SJSA1 (cell line): ENCODE data around the gene PARD3B. TPM values are rescaled to one million over a fixed set of nuclear protein-coding genes. Genes with fewer than 3 reads are reported as not detected.

Experiments used
- DNase-seq, 2 experiments: peaks; one replicate each; pipeline ENCODE4 v3.0.0-alpha.2; 2015 to 2020; ENCODE audit warnings: low spot score in 2 of 2, low read depth in 1 of 2
- H3K27ac ChIP-seq: fragments of 250-450 bp; sonication (Bioruptor Pico); 2 replicates; pipeline ENCODE4 v1.5.1; 2020; ENCODE audit warnings: mild to moderate bottlenecking, moderate library complexity
- H3K27me3 ChIP-seq: fragments of 250-450 bp; sonication (Bioruptor Pico); replicated peaks from 2 replicates; pipeline ENCODE4 v1.5.1; 2020; ENCODE audit warnings: mild to moderate bottlenecking, moderate library complexity
- H3K36me3 ChIP-seq: fragments of 250-450 bp; sonication (Bioruptor Pico); 2 replicates; pipeline ENCODE4 v1.5.1; 2020; ENCODE audit warnings: mild to moderate bottlenecking
- H3K4me1 ChIP-seq: fragments of 250-450 bp; sonication (Bioruptor Pico); replicated peaks from 2 replicates; pipeline ENCODE4 v1.6.1; 2021; ENCODE audit warnings: mild to moderate bottlenecking
- H3K4me3 ChIP-seq: fragments of 250-450 bp; sonication (Bioruptor Pico); 2 replicates; pipeline ENCODE4 v1.5.1; 2020; ENCODE audit warnings: mild to moderate bottlenecking
- H3K9me3 ChIP-seq: fragments of 250-450 bp; sonication (Bioruptor Pico); replicated peaks from 2 replicates; pipeline ENCODE4 v1.5.1; 2020; ENCODE audit warnings: mild to moderate bottlenecking
- total RNA-seq: library from RNA; depleted of rRNA; stranded (reverse); fragments of >200 nt; shearing (Covaris generic); gene quantifications from 2 replicates; pipeline ENCODE4 v1.2.3, GENCODE V29; 2014

Gene PARD3B
- total RNA-seq, 1 experiment from 2014 or later: 10.6 TPM

DNA sequence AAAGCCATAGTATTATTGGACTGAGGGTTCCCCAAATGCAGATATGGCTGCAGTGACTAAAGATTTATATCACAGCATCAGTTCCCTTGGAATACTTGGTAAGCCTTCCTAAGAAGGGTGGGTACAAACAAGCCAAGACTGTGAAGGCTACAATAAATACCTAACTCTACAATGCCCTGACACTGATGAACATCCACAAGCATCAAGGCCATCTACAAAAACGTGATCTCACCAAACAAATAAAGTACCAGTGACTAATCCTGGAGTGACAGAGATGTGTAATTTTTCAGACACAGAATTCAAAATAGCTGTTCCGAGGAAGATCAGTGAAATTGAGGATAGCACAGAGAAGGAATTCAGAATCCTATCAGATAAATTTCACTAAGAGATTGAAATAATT is 254.5 kb downstream of the PARD3B start:
- Histone ChIP-seq H3K36me3 (no peaks in the 10 kb centered on the region), H3K4me1 (peaks cover 15% of the 10 kb centered on the region), H3K27me3 (no peaks in the 10 kb centered on the region), H3K27ac (no peak overlapping the region), H3K4me3 (no peak overlapping the region), H3K9me3 (no peaks in the 10 kb centered on the region)
- DNase-seq: no peak

DNA sequence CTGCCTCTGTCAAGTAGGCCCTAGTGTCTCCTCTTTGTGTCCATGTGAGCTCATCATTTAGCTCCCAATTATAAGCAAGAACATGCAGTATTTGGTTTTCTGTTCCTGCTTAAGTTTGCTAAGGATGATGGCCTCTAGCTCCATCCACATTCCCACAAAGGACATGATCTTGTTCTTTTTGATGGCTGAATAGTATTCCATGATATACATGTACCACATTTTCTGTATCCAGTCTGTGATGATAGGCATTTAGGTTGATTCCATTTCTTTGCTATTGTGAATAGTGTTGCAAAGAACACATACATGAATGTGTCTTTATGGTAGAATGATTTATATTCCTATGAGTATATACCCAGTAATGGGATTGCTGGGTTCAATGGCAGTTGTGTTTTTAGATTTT is 263.2 kb downstream of the PARD3B start:
- DNase-seq: no peak
- H3K4me3 ChIP-seq: no peak overlapping the region
- no peaks in the 10 kb centered on the region for H3K27me3 ChIP-seq
- H3K36me3 ChIP-seq: no peaks in the 10 kb centered on the region
- 0 out of 2 replicates have a peak, but pooled peaks cover 3% of the 10 kb centered on the region for H3K9me3 ChIP-seq
- H3K4me1 ChIP-seq: 0 out of 2 replicates have a peak, but pooled peaks cover 6% of the 10 kb centered on the region
- no peak overlapping the region for H3K27ac ChIP-seq

DNA sequence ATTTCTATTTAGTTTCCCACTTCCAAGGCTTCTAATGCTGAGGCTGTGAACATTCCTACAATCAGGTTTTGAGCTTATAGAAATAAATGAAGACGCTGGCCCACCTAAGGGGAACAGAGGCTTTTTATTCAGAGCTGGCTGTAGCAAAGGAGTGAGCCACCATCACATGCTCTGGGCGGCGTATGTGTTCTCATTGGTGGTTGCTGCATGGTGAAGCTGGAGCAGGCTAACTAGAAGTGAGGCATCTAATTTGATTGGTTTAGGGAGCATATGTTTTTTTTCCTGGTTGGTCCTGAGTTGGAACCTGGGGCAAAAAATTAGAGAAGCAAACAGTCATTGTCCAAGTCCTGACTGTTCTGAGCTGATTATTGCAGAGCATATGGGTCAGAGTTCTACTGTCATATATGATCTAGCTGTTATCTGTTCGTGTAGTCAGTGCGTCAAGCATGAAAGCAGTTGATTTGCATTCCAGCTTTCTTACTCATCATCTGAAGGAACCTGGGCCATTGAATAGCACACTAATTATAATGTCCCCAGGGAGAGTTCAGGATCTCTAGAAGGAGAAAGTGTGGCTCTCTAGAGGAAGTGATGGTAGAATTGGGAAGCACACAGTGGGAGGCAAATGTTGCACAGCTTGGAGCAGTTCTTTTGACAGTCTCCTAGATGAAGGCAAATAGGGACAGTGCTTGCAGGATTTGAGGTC is 279.6 kb downstream of the PARD3B start:
- no peak overlapping the region for H3K4me3 ChIP-seq
- peak; percentile 45 to 61 for DNase-seq
- peaks cover 15% of the 10 kb centered on the region for H3K4me1 ChIP-seq
- H3K36me3 ChIP-seq: no peaks in the 10 kb centered on the region
- H3K27ac ChIP-seq: 0 out of 2 replicates have a peak overlapping the region, but pooled peaks have one; percentile 17
- H3K9me3 ChIP-seq: no peaks in the 10 kb centered on the region; the same call in 1 of the 2 replicates
- H3K27me3 ChIP-seq: no peaks in the 10 kb centered on the region

DNA sequence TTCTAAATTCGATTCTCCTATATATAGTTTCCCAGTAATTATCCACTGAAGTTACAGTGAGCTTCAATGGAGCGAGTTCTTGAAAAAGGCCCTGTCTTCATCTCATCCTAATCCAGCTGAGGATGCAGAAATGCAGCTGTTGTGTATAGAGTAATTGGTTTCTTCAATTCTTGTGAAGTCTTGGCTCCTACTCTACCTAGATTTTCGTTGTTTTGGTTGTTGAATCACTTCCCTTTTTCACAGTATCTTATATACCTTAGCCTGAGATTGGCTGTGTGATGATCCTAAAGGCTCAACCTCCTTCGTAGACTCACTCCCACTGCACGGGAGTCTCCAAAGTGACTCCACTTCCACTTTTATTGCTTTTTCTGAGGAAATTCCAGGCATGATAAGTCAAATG is 280.4 kb downstream of the PARD3B start:
- Histone ChIP-seq H3K4me1 (peaks cover 15% of the 10 kb centered on the region), H3K36me3 (no peaks in the 10 kb centered on the region), H3K27me3 (no peaks in the 10 kb centered on the region), H3K4me3 (no peak overlapping the region), H3K9me3 (no peaks in the 10 kb centered on the region; the same call in 1 of the 2 replicates), H3K27ac (no peak overlapping the region)
- DNase-seq: no peak

DNA sequence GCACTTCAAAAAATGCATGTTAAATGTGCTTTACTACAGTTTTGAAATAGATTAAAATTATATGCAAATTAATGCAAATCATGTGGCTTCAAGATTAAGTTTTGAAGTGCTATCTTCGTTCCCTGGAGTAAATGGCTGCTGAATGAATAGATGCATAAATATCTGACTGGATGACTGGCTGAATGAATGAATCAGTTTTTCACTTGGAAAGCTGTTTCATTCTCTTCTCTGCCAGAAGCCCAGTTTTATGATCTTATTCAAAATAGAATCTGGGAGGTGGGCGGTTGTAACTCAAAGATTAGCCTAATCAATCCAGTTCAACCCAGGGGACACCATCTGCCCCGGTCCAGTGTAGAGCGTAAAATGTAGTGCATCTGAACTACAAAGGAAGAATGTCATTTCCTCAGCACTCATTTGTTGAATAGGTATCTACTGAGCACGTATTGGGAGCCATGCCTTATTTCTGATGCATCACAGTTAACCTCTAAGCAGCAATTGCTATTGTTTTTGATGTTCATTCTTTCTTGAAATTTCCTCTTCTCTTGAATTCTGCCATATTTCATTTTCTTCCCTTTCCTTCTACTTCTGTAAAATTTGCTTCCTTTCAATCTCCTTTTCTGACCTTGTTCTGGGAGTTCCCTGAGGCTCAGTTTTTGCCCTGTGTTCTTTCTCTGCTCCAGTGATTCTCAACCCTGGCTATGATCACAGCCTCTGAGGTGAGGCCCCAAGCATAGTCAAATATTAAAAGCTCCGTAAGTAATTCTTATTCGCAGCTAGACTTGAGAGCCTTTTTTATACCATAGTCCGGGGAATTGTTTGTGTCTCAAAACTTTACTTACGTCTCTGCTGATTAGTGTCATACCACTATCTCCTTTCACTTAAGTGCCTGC is 282.7 kb downstream of the PARD3B start:
- no peaks in the 10 kb centered on the region for H3K36me3 ChIP-seq
- H3K4me1 ChIP-seq: peaks cover 15% of the 10 kb centered on the region
- no peak overlapping the region for H3K27ac ChIP-seq
- no peak for DNase-seq
- H3K27me3 ChIP-seq: no peaks in the 10 kb centered on the region
- no peaks in the 10 kb centered on the region; the same call in 1 of the 2 replicates for H3K9me3 ChIP-seq
- no peak overlapping the region for H3K4me3 ChIP-seq

DNA sequence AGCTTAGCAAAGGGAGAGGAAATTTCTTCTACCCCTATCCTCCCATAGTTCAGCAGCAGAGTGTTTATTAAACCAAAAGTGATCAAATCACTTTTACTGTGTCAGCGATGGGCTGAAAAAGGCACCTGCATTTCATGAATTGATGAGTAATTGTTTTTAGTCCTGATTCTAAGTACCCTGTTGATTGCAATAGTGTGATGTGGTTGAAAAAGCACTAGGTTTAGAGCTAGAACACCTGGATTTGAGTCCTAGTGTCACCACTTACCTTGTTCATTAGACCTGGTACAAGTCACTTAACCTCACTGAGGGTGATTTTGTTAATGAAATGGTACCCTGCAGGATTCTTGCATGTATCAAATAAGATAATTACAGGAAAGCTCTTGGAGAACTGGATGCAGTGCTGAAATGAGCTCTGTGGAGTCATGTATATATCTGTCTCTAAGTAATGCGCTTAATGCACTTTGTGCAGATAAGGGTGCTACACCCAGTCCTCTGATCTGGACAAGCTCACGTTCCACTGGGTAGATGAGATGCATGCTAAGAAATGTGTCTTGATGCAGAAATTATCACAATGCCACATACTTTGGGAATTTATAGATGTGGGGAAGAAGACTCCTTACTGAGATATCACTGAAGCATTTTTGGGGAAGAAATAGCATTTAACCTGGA is 289.6 kb downstream of the PARD3B start:
- Histone ChIP-seq H3K27ac (no peak overlapping the region), H3K4me3 (no peak overlapping the region), H3K9me3 (no peaks in the 10 kb centered on the region), H3K4me1 (no peaks in the 10 kb centered on the region), H3K36me3 (no peaks in the 10 kb centered on the region), H3K27me3 (no peaks in the 10 kb centered on the region)
- no peak for DNase-seq

DNA sequence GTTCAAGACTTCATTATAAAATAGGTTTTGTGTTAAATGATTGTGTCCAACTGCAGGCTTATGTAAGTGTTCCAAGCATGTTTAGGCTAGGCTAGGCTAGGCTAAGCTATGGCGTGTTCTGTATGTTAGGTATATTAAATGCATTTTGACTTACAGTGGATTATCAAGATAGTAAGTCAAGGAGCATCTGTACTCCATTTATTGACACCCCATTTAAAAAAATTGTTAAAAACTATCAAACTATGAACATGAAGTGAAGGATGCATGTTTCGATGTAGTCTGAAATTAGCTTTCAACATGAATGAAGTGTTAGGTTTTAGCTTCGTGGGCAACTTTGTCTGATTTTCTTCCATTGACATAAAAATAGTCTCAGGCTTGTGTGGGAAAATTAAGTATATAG is 290.5 kb downstream of the PARD3B start:
- Histone ChIP-seq H3K4me3 (no peak overlapping the region), H3K27ac (no peak overlapping the region), H3K36me3 (no peaks in the 10 kb centered on the region), H3K4me1 (no peaks in the 10 kb centered on the region), H3K27me3 (no peaks in the 10 kb centered on the region), H3K9me3 (no peaks in the 10 kb centered on the region)
- no peak for DNase-seq

DNA sequence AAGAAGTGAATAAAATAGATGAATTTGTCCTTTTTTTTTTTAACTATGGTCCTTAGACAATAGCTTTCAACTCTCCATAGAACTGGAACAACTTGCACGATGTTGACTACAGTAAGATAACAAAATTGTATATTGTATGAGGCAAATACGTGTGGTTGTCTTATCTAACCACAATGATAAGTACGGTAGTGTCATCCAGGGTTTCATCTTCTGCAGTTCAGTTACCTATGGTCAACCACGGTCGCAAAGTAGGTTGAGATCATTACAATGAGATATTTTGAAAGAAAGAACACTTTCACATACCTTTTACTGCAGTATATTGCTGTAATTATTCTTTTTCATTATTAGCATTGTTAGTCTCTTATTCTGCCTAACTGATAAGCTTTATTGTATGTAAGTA is 295.2 kb downstream of the PARD3B start:
- no peak overlapping the region for H3K4me3 ChIP-seq
- H3K4me1 ChIP-seq: peaks cover 17% of the 10 kb centered on the region
- H3K36me3 ChIP-seq: no peaks in the 10 kb centered on the region
- DNase-seq: no peak
- H3K27me3 ChIP-seq: no peaks in the 10 kb centered on the region
- H3K9me3 ChIP-seq: no peaks in the 10 kb centered on the region
- H3K27ac ChIP-seq: no peak overlapping the region

DNA sequence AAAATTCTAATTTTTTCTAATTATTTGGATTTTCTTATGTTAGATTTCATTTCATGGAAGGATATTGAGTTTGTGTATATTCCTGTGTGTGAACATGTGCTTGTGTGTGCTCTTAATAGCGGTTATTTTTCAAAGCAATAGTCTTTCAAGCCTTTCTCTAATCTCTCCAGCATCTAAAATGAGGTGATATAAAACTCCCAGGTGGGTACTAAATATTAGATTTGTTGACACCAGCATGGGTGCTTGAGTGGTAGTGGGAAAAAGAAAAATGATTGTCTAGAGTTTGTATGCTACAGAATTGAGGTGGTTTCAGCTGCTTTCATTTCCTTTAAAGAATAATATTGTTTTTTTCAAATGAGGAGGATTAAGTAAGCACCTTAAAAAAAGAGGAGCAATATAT is 296.8 kb downstream of the PARD3B start:
- Histone ChIP-seq H3K36me3 (no peaks in the 10 kb centered on the region), H3K4me3 (no peak overlapping the region), H3K27me3 (no peaks in the 10 kb centered on the region), H3K27ac (peak overlapping the region; percentile 54), H3K9me3 (no peaks in the 10 kb centered on the region), H3K4me1 (peaks cover 17% of the 10 kb centered on the region)
- DNase-seq: no peak

DNA sequence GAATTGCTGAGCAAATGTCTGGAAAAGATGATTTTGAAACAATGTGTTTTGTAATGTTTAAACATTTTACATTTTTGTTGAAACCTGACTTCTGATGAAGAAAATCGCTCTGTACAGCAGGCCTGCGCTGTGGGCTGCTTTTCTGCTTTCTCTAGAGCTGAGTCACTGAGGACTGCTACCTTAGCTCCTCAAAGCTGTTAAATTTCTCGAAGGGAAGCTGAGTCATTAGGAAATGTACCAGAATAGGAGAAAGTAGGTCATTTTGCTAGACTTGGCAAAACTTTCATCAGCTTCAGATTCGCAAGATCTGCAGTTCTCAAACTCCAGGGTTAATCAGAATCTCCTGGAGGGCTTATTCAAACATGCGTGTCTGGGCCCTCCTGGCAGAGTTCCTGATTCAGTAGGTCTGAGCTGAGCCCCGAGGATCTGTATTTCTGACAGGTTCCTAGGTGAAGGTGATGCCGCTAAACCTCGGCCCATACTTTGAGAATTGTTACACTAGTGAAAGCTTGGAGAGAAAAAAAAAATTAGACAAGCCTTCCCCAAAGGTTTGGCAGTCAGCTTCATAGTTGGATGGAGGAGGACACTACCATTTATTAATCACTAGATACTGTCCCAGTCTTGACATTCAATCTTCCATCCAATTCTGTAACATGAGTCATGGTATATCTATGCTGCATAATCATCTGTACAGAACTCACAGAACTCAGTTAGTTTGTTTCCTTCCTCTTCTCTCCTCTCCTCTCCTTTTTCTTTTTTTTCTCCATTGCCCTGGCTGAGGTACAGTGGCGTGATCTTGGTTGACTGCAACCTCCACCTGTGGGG is 297.6 kb downstream of the PARD3B start:
- peak; percentile 61 to 70 for DNase-seq
- H3K27ac ChIP-seq: peak overlapping the region; percentile 54
- H3K4me1 ChIP-seq: peaks cover 17% of the 10 kb centered on the region
- no peaks in the 10 kb centered on the region for H3K9me3 ChIP-seq
- no peaks in the 10 kb centered on the region for H3K36me3 ChIP-seq
- H3K27me3 ChIP-seq: no peaks in the 10 kb centered on the region
- H3K4me3 ChIP-seq: no peak overlapping the region

DNA sequence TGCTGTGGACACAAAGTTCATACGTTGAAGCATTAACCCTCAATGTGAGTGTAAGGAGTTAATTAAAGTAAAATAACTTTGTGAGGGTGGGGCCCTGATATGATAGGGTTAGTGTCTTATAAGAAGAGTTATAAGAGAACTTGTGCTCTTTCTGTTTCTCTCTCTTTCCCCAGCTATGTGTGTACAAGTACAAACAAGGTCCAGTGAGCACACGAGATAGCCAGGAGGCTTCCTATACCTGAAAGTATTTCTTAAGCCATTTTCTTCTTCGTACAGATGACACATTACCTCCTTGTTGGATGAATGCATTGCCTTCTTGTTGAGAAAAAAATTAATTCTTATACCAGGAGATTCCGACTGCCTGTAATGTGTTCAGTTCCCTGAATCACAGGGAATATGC is 301.2 kb downstream of the PARD3B start:
- no peak overlapping the region for H3K4me3 ChIP-seq
- no peak for DNase-seq
- no peak overlapping the region for H3K27ac ChIP-seq
- no peaks in the 10 kb centered on the region for H3K36me3 ChIP-seq
- H3K27me3 ChIP-seq: no peaks in the 10 kb centered on the region
- H3K9me3 ChIP-seq: no peaks in the 10 kb centered on the region
- peaks cover 17% of the 10 kb centered on the region for H3K4me1 ChIP-seq

DNA sequence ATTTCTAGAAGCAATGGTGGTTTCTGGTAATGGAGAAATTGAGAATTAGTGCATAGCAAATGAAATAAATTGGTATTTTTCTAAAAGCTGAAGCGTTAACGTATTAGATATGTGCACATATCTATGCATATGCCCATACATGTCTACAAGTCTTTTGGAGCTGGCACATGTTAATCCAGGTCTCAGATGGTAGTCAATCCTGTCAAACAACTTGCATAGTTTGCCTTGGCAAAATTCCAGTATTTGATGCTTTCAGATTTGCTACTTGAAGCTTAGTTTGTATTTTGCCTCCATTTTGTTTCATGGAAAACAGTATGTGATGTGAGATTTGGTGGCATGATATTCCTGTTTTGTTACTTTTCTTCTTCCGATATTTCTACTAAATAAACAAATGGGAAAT is 304.6 kb downstream of the PARD3B start:
- no peak for DNase-seq
- Histone ChIP-seq H3K27me3 (no peaks in the 10 kb centered on the region), H3K36me3 (no peaks in the 10 kb centered on the region), H3K4me3 (no peak overlapping the region), H3K27ac (no peak overlapping the region), H3K4me1 (no peaks in the 10 kb centered on the region), H3K9me3 (no peaks in the 10 kb centered on the region)

DNA sequence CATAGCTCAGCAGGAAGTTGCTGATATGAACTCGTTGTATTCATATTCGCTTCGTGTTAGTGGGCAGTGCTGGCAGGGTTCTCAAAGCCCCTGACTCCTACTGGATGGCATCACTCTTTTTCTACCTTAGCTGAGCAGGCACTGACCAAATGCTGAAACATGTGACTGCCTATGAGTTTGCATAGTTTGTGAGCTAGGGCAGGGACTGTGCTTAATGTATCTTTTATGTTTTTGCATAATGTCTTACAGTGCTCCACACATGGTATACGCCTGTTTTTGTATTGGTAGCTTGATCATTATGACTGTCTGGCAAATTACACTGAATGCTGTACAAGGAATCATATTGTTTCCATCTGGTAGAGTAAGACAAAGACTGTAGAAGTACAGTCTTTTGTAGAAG is 305.3 kb downstream of the PARD3B start:
- no peaks in the 10 kb centered on the region for H3K4me1 ChIP-seq
- no peaks in the 10 kb centered on the region for H3K9me3 ChIP-seq
- DNase-seq: no peak
- no peaks in the 10 kb centered on the region for H3K36me3 ChIP-seq
- no peak overlapping the region for H3K27ac ChIP-seq
- H3K4me3 ChIP-seq: no peak overlapping the region
- H3K27me3 ChIP-seq: no peaks in the 10 kb centered on the region
